ENCODE measurements around the gene GAL3ST2. TPM values are rescaled to one million over a fixed set of nuclear protein-coding genes. Genes with fewer than 3 reads are reported as not detected.

The GAL3ST2 gene
- total RNA-seq, 1 experiment from 2014 or later: not detected

- no peak overlapping the region for H3K4me2 ChIP-seq (ENCODE audit: low read length)
- intact Hi-C loops (cut with micrococcal nuclease): no loop called here
- TF ChIP-seq EZH2phosphoT487 (IDR thresholded peaks at IDR 0.05; ENCODE audit: borderline replicate concordance, low read length) (no peak), CTCF (conservative IDR thresholded peaks at IDR 0.05; ENCODE audit: low read depth, low read length) (no peak), EZH2 (IDR thresholded peaks at IDR 0.05; ENCODE audit: low read length, unreplicated experiment) (no peak)
- no peaks in the 10 kb centered on the region for H4K20me1 ChIP-seq (ENCODE audit: low read length)
- ATAC-seq (no peak), DNase-seq (no peak)
- H2AFZ ChIP-seq (ENCODE audit: low read length): no peak overlapping the region
- no peaks in the 10 kb centered on the region for H3K9me3 ChIP-seq (ENCODE audit: low read length)
- ChIA-PET CTCF (no interaction called here), POLR2A (ENCODE audit: unreplicated experiment) (no interaction called here)
- H3K79me2 ChIP-seq (ENCODE audit: low read length): no peaks in the 10 kb centered on the region
- H3K36me3 ChIP-seq (ENCODE audit: low read depth, low read length): no peaks in the 10 kb centered on the region
- H3F3A ChIP-seq (ENCODE audit: low read length, unreplicated experiment): no peaks in the 10 kb centered on the region
- H3K9ac ChIP-seq (ENCODE audit: low read length): no peak overlapping the region
- no TSS peak for BruUV-seq (replicated peaks)
- no peak overlapping the region for H3K27ac ChIP-seq (ENCODE audit: low read length)
- H3K4me1 ChIP-seq (ENCODE audit: insufficient read depth, low read length): peaks cover 5% of the 10 kb centered on the region
- H3K27me3 ChIP-seq (ENCODE audit: low read length): no peaks in the 10 kb centered on the region
- no peak overlapping the region for H3K4me3 ChIP-seq (ENCODE audit: low read length)
- H3K9me2 ChIP-seq (replicated peaks; ENCODE audit: low read length): no peaks in the 10 kb centered on the region
Observed at GRCh38 chr2:241769819-241770184, 6.8 kb upstream of the GAL3ST2 start.

- Histone ChIP-seq H3K79me2 (ENCODE audit: low read length) (no peaks in the 10 kb centered on the region), H3K4me3 (ENCODE audit: low read length) (no peak overlapping the region), H3K4me1 (ENCODE audit: insufficient read depth, low read length) (peaks cover 5% of the 10 kb centered on the region), H3F3A (ENCODE audit: low read length, unreplicated experiment) (no peaks in the 10 kb centered on the region), H4K20me1 (ENCODE audit: low read length) (no peaks in the 10 kb centered on the region), H3K27me3 (ENCODE audit: low read length) (no peaks in the 10 kb centered on the region), H2AFZ (ENCODE audit: low read length) (no peak overlapping the region), H3K27ac (ENCODE audit: low read length) (no peak overlapping the region), H3K9me3 (ENCODE audit: low read length) (no peaks in the 10 kb centered on the region), H3K36me3 (ENCODE audit: low read depth, low read length) (no peaks in the 10 kb centered on the region), H3K4me2 (ENCODE audit: low read length) (no peak overlapping the region), H3K9ac (ENCODE audit: low read length) (no peak overlapping the region), H3K9me2 (replicated peaks; ENCODE audit: low read length) (no peaks in the 10 kb centered on the region)
- no peak for TF ChIP-seq EZH2phosphoT487 (IDR thresholded peaks at IDR 0.05; ENCODE audit: borderline replicate concordance, low read length)
- TF ChIP-seq CTCF (conservative IDR thresholded peaks at IDR 0.05; ENCODE audit: low read depth, low read length): no peak
- no peak for TF ChIP-seq EZH2 (IDR thresholded peaks at IDR 0.05; ENCODE audit: low read length, unreplicated experiment)
- ATAC-seq: no peak
- ChIA-PET POLR2A (ENCODE audit: unreplicated experiment) (no interaction called here), CTCF (no interaction called here)
- DNase-seq: no peak
- no TSS peak for BruUV-seq (replicated peaks)
- intact Hi-C loops (cut with micrococcal nuclease): no loop called here
Observed at GRCh38 chr2:241770185-241770935, 6.3 kb upstream of the GAL3ST2 start.

GRCh38 chr2:241770936-241771285 lies 5.7 kb upstream of the GAL3ST2 start:
- Histone ChIP-seq H3K9me3 (ENCODE audit: low read length) (no peaks in the 10 kb centered on the region), H2AFZ (ENCODE audit: low read length) (no peak overlapping the region), H3K27me3 (ENCODE audit: low read length) (no peaks in the 10 kb centered on the region), H3K9ac (ENCODE audit: low read length) (no peak overlapping the region), H3K79me2 (ENCODE audit: low read length) (no peaks in the 10 kb centered on the region), H3K9me2 (replicated peaks; ENCODE audit: low read length) (no peaks in the 10 kb centered on the region), H3F3A (ENCODE audit: low read length, unreplicated experiment) (no peaks in the 10 kb centered on the region), H3K27ac (ENCODE audit: low read length) (no peak overlapping the region), H3K4me3 (ENCODE audit: low read length) (no peak overlapping the region), H3K4me2 (ENCODE audit: low read length) (no peak overlapping the region), H3K4me1 (ENCODE audit: insufficient read depth, low read length) (peaks cover 5% of the 10 kb centered on the region), H4K20me1 (ENCODE audit: low read length) (no peaks in the 10 kb centered on the region), H3K36me3 (ENCODE audit: low read depth, low read length) (no peaks in the 10 kb centered on the region)
- no peak for ATAC-seq
- no peak for DNase-seq
- POLR2A ChIA-PET (ENCODE audit: unreplicated experiment): no interaction called here
- CTCF ChIA-PET: no interaction called here
- no peak for TF ChIP-seq EZH2 (IDR thresholded peaks at IDR 0.05; ENCODE audit: low read length, unreplicated experiment)
- TF ChIP-seq CTCF (conservative IDR thresholded peaks at IDR 0.05; ENCODE audit: low read depth, low read length): no peak
- no peak for TF ChIP-seq EZH2phosphoT487 (IDR thresholded peaks at IDR 0.05; ENCODE audit: borderline replicate concordance, low read length)
- intact Hi-C loops (cut with micrococcal nuclease): no loop called here
- no TSS peak for BruUV-seq (replicated peaks)

All from PC-3 (cell line).